H1 (cell line): Measurements from ENCODE around the gene BTBD16. TPM values are rescaled to one million over a fixed set of nuclear protein-coding genes. Genes with fewer than 3 reads are reported as not detected.
A peak's percentile ranks its signal among the peaks of the same experiment; 100 is the strongest.

ENCODE experiments used
- CTCF ChIA-PET: fragments of 300-600 bp; sonication (Branson Sonifier 250); formaldehyde crosslinking; loops from one replicate; lab custom pipeline; 2021; ENCODE audit not compliant: partially characterized antibody; lab: Charles Lee
- POLR2A ChIA-PET: fragments of 300-600 bp; sonication (Branson Sonifier 250); formaldehyde crosslinking; loops from one replicate; lab custom pipeline; 2021; ENCODE audit warnings: inconsistent platforms; ENCODE audit not compliant: partially characterized antibody; lab: Charles Lee
- DNase-seq, 2 experiments: peaks; one replicate each; pipeline versions ENCODE4 v3.0.0 to v3.0.0-alpha.2; 2010 to 2022; ENCODE audit warnings: low spot score in 2 of 2, low read depth in 1 of 2, mixed read lengths in 1 of 2
- FAIRE-seq: peaks from 2 replicates; lab custom pipeline; 2011; peaks lifted over from hg19 to GRCh38; lab: Jason Lieb, UNC
- H2AFZ ChIP-seq: 2 replicates; pipeline ENCODE4 v1.8.1; 2012; ENCODE audit warnings: low read length, inconsistent platforms
- H2AK5ac ChIP-seq: 2 replicates; pipeline ENCODE4 v1.6.1; 2013; ENCODE audit warnings: low read depth, low read length
- H2BK120ac ChIP-seq: replicated peaks from 2 replicates; pipeline ENCODE3; 2013; ENCODE audit warnings: low read depth, low read length, inconsistent platforms
- H2BK12ac ChIP-seq: 2 replicates; pipeline ENCODE4 v1.6.1; 2013; ENCODE audit warnings: low read depth, low read length
- H2BK15ac ChIP-seq: 2 replicates; pipeline ENCODE4 v1.6.1; 2013; ENCODE audit warnings: low read length
- H2BK20ac ChIP-seq: 2 replicates; pipeline ENCODE4 v1.6.1; 2013; ENCODE audit warnings: low read length
- H2BK5ac ChIP-seq: 2 replicates; pipeline ENCODE4 v1.6.1; 2013; ENCODE audit warnings: low read depth, low read length
- H3K14ac ChIP-seq: 2 replicates; pipeline ENCODE4 v1.6.1; 2013; ENCODE audit warnings: inconsistent platforms; ENCODE audit not compliant: insufficient read length
- H3K18ac ChIP-seq: 2 replicates; pipeline ENCODE4 v1.6.1; 2013; ENCODE audit warnings: low read length; ENCODE audit errors: extremely low read depth
- H3K23ac ChIP-seq: 2 replicates; pipeline ENCODE4 v1.6.1; 2013; ENCODE audit warnings: inconsistent platforms; ENCODE audit not compliant: insufficient read length
- H3K23me2 ChIP-seq: 2 replicates; pipeline ENCODE4 v1.6.1; 2013; ENCODE audit warnings: low read depth, low read length
- H3K27ac ChIP-seq: 2 replicates; pipeline ENCODE4 v1.6.1; 2011; ENCODE audit warnings: low read depth, low read length, inconsistent platforms
- H3K27me3 ChIP-seq, 4 experiments: replicated peaks in 1 of 4; 1 replicate in 1 of 4; 2 replicates in 3 of 4; pipeline versions ENCODE4 v1.6.1 to v1.8.1; 2011 to 2013; ENCODE audit warnings: low read length in 3 of 4, mild to moderate bottlenecking in 3 of 4, inconsistent platforms in 2 of 4, mixed read lengths in 2 of 4, moderate library complexity in 1 of 4; ENCODE audit not compliant: control insufficient read depth in 3 of 4, insufficient read depth in 3 of 4; ENCODE audit errors: extremely low read depth in 1 of 4
- H3K36me3 ChIP-seq, 4 experiments: 2 replicates each; pipeline versions ENCODE4 v1.6.1 to v1.8.1; 2011 to 2013; ENCODE audit warnings: mild to moderate bottlenecking in 4 of 4, low read length in 3 of 4, moderate library complexity in 2 of 4, control low read depth in 1 of 4, inconsistent platforms in 1 of 4; ENCODE audit not compliant: insufficient read depth in 4 of 4, control insufficient read depth in 2 of 4
- H3K4ac ChIP-seq: replicated peaks from 2 replicates; pipeline ENCODE3; 2013; ENCODE audit warnings: low read length, low read depth, mixed read lengths, inconsistent platforms; ENCODE audit not compliant: insufficient read length
- H3K4me1 ChIP-seq, 4 experiments: replicated peaks in 1 of 4; 1 replicate in 1 of 4; 2 replicates in 3 of 4; pipeline versions ENCODE4 v1.6.1 to v1.8.1; 2011 to 2013; ENCODE audit warnings: low read length in 3 of 4, inconsistent platforms in 2 of 4, mixed read lengths in 1 of 4; ENCODE audit not compliant: insufficient read depth in 4 of 4, control insufficient read depth in 3 of 4
- H3K4me2 ChIP-seq, 2 experiments: 2 replicates each; pipeline versions ENCODE4 v1.6.1 to v1.8.1; 2011 to 2013; ENCODE audit warnings: low read depth in 2 of 2, low read length in 2 of 2, control low read depth in 1 of 2, inconsistent platforms in 1 of 2, mild to moderate bottlenecking in 1 of 2; ENCODE audit not compliant: insufficient read depth in 1 of 2
- H3K4me3 ChIP-seq, 4 experiments: fragments of 200-600, 300-600 bp in 1 of 4; sonication (generic), shearing (Covaris generic), sonication (Bioruptor Twin) in 1 of 4; 2 replicates each; pipeline versions ENCODE4 v1.5.1 to v1.8.1; 2011 to 2016; ENCODE audit warnings: low read length in 4 of 4, low read depth in 3 of 4, control low read depth in 2 of 4, inconsistent platforms in 2 of 4, mild to moderate bottlenecking in 2 of 4, mixed read lengths in 1 of 4, moderate library complexity in 1 of 4; ENCODE audit not compliant: insufficient read depth in 2 of 4; ENCODE audit errors: extremely low read depth in 1 of 4
- H3K56ac ChIP-seq: replicated peaks from 2 replicates; pipeline ENCODE3; 2013; ENCODE audit warnings: low read depth, mild to moderate bottlenecking, mixed read lengths, low read length, inconsistent platforms; ENCODE audit not compliant: insufficient read length
- H3K79me1 ChIP-seq: 2 replicates; pipeline ENCODE4 v1.6.1; 2013; ENCODE audit warnings: low read depth, low read length, control low read depth
- H3K79me2 ChIP-seq, 2 experiments: 2 replicates each; pipeline versions ENCODE4 v1.6.1 to v1.8.1; 2012 to 2013; ENCODE audit warnings: low read length in 2 of 2, mild to moderate bottlenecking in 2 of 2, inconsistent platforms in 1 of 2; ENCODE audit not compliant: insufficient read depth in 2 of 2, control insufficient read depth in 1 of 2
- H3K9ac ChIP-seq, 4 experiments: replicated peaks in 1 of 4; 1 replicate in 1 of 4; 2 replicates in 3 of 4; pipeline versions ENCODE4 v1.6.1 to v1.8.1; 2011 to 2013; ENCODE audit warnings: low read depth in 3 of 4, low read length in 3 of 4, control low read depth in 2 of 4, mild to moderate bottlenecking in 2 of 4, moderate library complexity in 2 of 4, inconsistent platforms in 1 of 4; ENCODE audit errors: extremely low read depth in 1 of 4
- H3K9me3 ChIP-seq, 2 experiments: 2 replicates each; pipeline versions ENCODE4 v1.6.1 to v1.8.1; 2012 to 2013; ENCODE audit warnings: mild to moderate bottlenecking in 2 of 2, moderate library complexity in 2 of 2, control low read depth in 1 of 2, inconsistent platforms in 1 of 2, low read depth in 1 of 2, low read length in 1 of 2, mixed read lengths in 1 of 2; ENCODE audit not compliant: insufficient read depth in 2 of 2
- H4K20me1 ChIP-seq, 2 experiments: replicated peaks in 1 of 2; 2 replicates each; pipeline versions ENCODE3 to v1.8.1; 2011 to 2013; ENCODE audit warnings: inconsistent platforms in 2 of 2, low read length in 2 of 2, mild to moderate bottlenecking in 1 of 2; ENCODE audit not compliant: insufficient read depth in 2 of 2, control insufficient read depth in 1 of 2
- H4K5ac ChIP-seq: 2 replicates; pipeline ENCODE4 v1.6.1; 2013; ENCODE audit warnings: low read length, low read depth, mixed read lengths, inconsistent platforms; ENCODE audit not compliant: insufficient read length
- H4K8ac ChIP-seq: 2 replicates; pipeline ENCODE4 v1.8.0; 2013; ENCODE audit warnings: mild to moderate bottlenecking, moderate library complexity, low read length, inconsistent platforms; ENCODE audit not compliant: insufficient read depth; ENCODE audit errors: extremely low read depth
- H4K91ac ChIP-seq: replicated peaks from 2 replicates; pipeline ENCODE3; 2013; ENCODE audit warnings: low read length, mixed read lengths, inconsistent platforms; ENCODE audit not compliant: insufficient read length
- ATF2 ChIP-seq: IDR thresholded peaks from 2 replicates; pipeline ENCODE4 v1.6.1; 2012; ENCODE audit warnings: low read length, inconsistent platforms
- CEBPB ChIP-seq: IDR thresholded peaks from 2 replicates; pipeline ENCODE4 v1.6.1; 2012; ENCODE audit warnings: low read depth, low read length
- KDM5A ChIP-seq: fragments of 200-600 bp; IDR thresholded peaks from 2 replicates; pipeline ENCODE4 v1.7.1; 2012; ENCODE audit warnings: mild to moderate bottlenecking, low read length, inconsistent platforms, mixed read lengths
- MAFK ChIP-seq: IDR thresholded peaks from 2 replicates; pipeline ENCODE4 v1.6.1; 2012; ENCODE audit warnings: low read depth, mild to moderate bottlenecking, improper control_type of control experiment, low read length
- MAX ChIP-seq: IDR thresholded peaks from 2 replicates; pipeline ENCODE4 v1.6.1; 2012; ENCODE audit warnings: inconsistent platforms
- PHF8 ChIP-seq: fragments of 200-600 bp; sonication (generic); conservative IDR thresholded peaks from 2 replicates; pipeline ENCODE4 v1.7.1; 2012; ENCODE audit warnings: low read depth, mild to moderate bottlenecking, inconsistent platforms, low read length, moderate library complexity
- POU5F1 ChIP-seq: IDR thresholded peaks from 2 replicates; pipeline ENCODE4 v1.6.1; 2011; ENCODE audit warnings: low read depth, mild to moderate bottlenecking, low read length, moderate library complexity
- RFX5 ChIP-seq: IDR thresholded peaks from 2 replicates; pipeline ENCODE4 v1.6.1; 2011; ENCODE audit warnings: low read depth, low read length, improper control_type of control experiment, borderline replicate concordance
- SIX5 ChIP-seq: IDR thresholded peaks from 2 replicates; pipeline ENCODE4 v1.6.1; 2011; ENCODE audit warnings: mild to moderate bottlenecking, low read depth, low read length
- TBP ChIP-seq: IDR thresholded peaks from 2 replicates; pipeline ENCODE4 v1.6.1; 2011; ENCODE audit warnings: low read depth, low read length, improper control_type of control experiment
- TCF12 ChIP-seq: IDR thresholded peaks from 2 replicates; pipeline ENCODE4 v1.6.1; 2011; ENCODE audit warnings: low read depth, mild to moderate bottlenecking, low read length
- YY1 ChIP-seq: IDR thresholded peaks from 2 replicates; pipeline ENCODE4 v1.6.1; 2011; ENCODE audit warnings: low read depth, mild to moderate bottlenecking, low read length
- WGBS, 2 experiments: shearing (Covaris generic) in 1 of 2; methylation state at CpG; one replicate each; pipeline versions ENCODE4 v1.1.6 to v1.1.7; 2013 to 2015; ENCODE audit warnings: low lambda C conversion rate in 2 of 2, mixed read lengths in 2 of 2, inconsistent platforms in 1 of 2, low coverage in 1 of 2, missing lambda C conversion rate in 1 of 2; ENCODE audit not compliant: insufficient replicate concordance in 2 of 2, insufficient coverage in 1 of 2, insufficient read length in 1 of 2; ENCODE audit errors: extremely low coverage in 1 of 2, missing lambda C conversion rate in 1 of 2; 5-methylcytosine and 5-hydroxymethylcytosine counted together
- polyA plus RNA-seq, 7 experiments: library from polyadenylated mRNA; depleted of rRNA in 3 of 7; stranded (reverse) in 5 of 7; unstranded in 2 of 7; fragments of >200 nt in 5 of 7; fragments of 200-250 nt in 2 of 7; gene quantifications; 1 replicate in 5 of 7; 2 replicates in 1 of 7; 4 replicates in 1 of 7; pipeline versions ENCODE4 v1.2.1 to v1.2.3, GENCODE V29; 2011 to 2013; ENCODE audit warnings: missing spikeins in 2 of 7, mixed read lengths in 2 of 7
- total RNA-seq: library from RNA; stranded (reverse); fragmentation: NEBNext Ultra II Directional; extraction: Animal tissue kit (Norgen Biotek cat#: 25700); gene quantifications from 2 replicates; pipeline ENCODE4 v1.2.1, GENCODE V29; 2021

Gene BTBD16
- total and polyA plus RNA-seq, 2 of the 8 experiments (the other 6 are each of a cell fraction or from before 2014, with no cell fraction given): 0.05 TPM; not detected in 1

- no peaks in the 10 kb centered on the region for H3K27me3 ChIP-seq
- no peak overlapping the region for H3K4ac ChIP-seq
- no peak overlapping the region for H2BK20ac ChIP-seq
- H3K56ac ChIP-seq: no peak overlapping the region
- no peak overlapping the region for H4K91ac ChIP-seq
- no peaks in the 10 kb centered on the region for H3K36me3 ChIP-seq
- H2BK12ac ChIP-seq: no peak overlapping the region
- no peak overlapping the region for H3K4me2 ChIP-seq
- peak overlapping the region; percentile 51; the same call in 1 of the 2 replicates for H4K8ac ChIP-seq
- no peak overlapping the region for H2AK5ac ChIP-seq
- peaks cover 0 to 3% (median 2%) of the 10 kb centered on the region in 4 experiments; a peak in 6 of 7 replicates for H3K4me1 ChIP-seq
- no peak overlapping the region for H2BK5ac ChIP-seq
- no peak overlapping the region for H3K9ac ChIP-seq
- no peak overlapping the region for H2BK15ac ChIP-seq
- H3K79me1 ChIP-seq: no peaks in the 10 kb centered on the region
- 86% methylated on average over 14 of the region's 14 CpGs; no CpG with 5 or more reads in 1 of the 2 experiments for WGBS, 2 experiments
- ChIA-PET POLR2A (interaction anchor here (0.9 to 1.3 kb wide), 3 partner anchors 75 to 136 kb away, joined by 3 to 5 read pairs (median 3); partner anchors contain the start of gene PLEKHA1), CTCF (interaction anchor here (0.5 to 4.5 kb wide), 55 partner anchors 7 to 663 kb away, joined by 3 to 85 read pairs (median 4); partner anchors contain the start of genes ARMS2 and BTBD16)
- no peaks in the 10 kb centered on the region for H4K20me1 ChIP-seq
- no peak overlapping the region; the same call in 1 of the 2 replicates for H3K18ac ChIP-seq
- no peak overlapping the region for H3K27ac ChIP-seq
- H3K23ac ChIP-seq: no peak overlapping the region
- H4K5ac ChIP-seq: no peak overlapping the region
- H3K4me3 ChIP-seq: no peak overlapping the region
- H3K9me3 ChIP-seq: no peaks in the 10 kb centered on the region
- no peak overlapping the region for H3K14ac ChIP-seq
- no peak overlapping the region for H2BK120ac ChIP-seq
- no peak for DNase-seq
- no peak overlapping the region for H2AFZ ChIP-seq
- no peaks in the 10 kb centered on the region for H3K23me2 ChIP-seq
- H3K79me2 ChIP-seq: no peaks in the 10 kb centered on the region
- FAIRE-seq: no peak
- no peak for TF ChIP-seq SIX5
- TF ChIP-seq KDM5A: no peak
- no peak for TF ChIP-seq ATF2
- TF ChIP-seq MAFK: no peak
- no peak for TF ChIP-seq TCF12
- TF ChIP-seq CEBPB: no peak
- no peak for TF ChIP-seq TBP
- no peak for TF ChIP-seq MAX
- no peak for TF ChIP-seq POU5F1
- TF ChIP-seq RFX5: no peak
- no peak for TF ChIP-seq PHF8
- TF ChIP-seq YY1: no peak
Measured at GRCh38 chr10:122299423-122300075, 28.5 kb downstream of the BTBD16 start.
